ENCODE data around the gene NEU3.

GRCh38 chr11:74942073-74942759 lies 46.5 kb upstream of the NEU3 start:
- no peak for TF ChIP-seq CTCF (IDR thresholded peaks at IDR 0.05)
- no peak for TF ChIP-seq POLR2A (IDR thresholded peaks at IDR 0.05)

All from vagina (tissue), 2 donors.